Nucleus accumbens (tissue), 56 donors: ENCODE data around the gene MUC3A.
"Not testable (repeated sequence)": the region's sequence is repeated elsewhere in the genome, so short reads cannot be mapped to it uniquely, and the experiment has no call there.

ENCODE experiments used
- DNase-seq, 56 donors: peaks; one replicate each; lab custom pipeline; 2025; lab: John Stamatoyannopoulos, UW

Gene MUC3A

GRCh38 chr7:100968031-100968430 lies 18.7 kb downstream of the MUC3A start:
- no peak for DNase-seq

- no peak for DNase-seq
Measured at GRCh38 chr7:100968650-100969049, 19.3 kb downstream of the MUC3A start.

- DNase-seq = peak in 1 of 56 donors; percentile 0
Measured at GRCh38 chr7:100969066-100969615, 19.8 kb downstream of the MUC3A start, which contains the start of gene MUC12. Gene MUC12, plus strand, starts transcription at chr7:100969565. Its CDS starts 58 bp downstream, at chr7:100969623.

DNA sequence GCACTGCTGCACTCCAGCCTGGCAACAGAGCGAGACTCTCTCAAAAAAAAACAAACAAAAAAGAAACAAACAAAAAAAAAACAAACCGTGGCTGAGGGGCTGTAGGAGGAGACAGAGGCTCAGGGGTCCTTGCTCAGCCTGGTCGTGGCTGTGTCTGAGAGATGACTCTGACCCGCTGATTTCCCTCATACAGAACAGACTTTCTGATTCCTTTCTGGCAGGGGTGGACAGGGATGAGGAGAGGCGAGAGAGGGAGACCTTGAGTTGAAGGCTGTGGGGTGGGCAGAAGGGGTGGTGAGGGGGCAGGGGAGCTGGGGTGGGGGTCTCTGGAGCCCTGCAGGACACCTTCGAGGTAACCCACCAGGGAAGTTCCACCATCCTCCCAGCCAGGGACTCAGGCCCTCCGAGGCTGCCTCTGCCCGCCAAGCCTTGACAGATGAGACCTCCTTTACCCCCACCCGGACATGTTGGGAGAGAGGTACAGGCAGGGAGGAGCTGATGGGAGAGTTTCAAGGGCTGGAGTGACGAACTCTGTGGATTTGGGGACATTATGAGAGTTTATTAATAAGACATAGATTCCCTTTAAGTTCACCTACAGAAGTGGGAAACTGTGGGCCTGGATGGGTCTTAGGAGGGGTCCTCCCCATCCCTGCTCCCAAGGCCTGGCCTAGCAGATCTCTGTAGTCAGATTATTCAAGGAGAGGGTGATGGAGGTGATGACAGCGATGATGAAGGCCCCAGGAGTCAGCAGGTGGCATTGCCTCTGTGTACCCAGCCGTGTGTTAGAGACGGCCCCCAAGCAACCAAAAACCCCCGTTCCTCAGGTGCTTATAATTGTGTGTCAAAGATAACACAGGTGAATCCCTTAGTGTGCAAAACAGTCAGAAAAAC lies 22.0 kb downstream of the MUC3A start:
- no peak for DNase-seq

GRCh38 chr7:100972002-100972347 lies 22.6 kb downstream of the MUC3A start:
- DNase-seq = no peak

- no peak for DNase-seq
Measured at GRCh38 chr7:100974021-100974420, 24.7 kb downstream of the MUC3A start.

GRCh38 chr7:100975371-100975821 lies 26.1 kb downstream of the MUC3A start:
- DNase-seq = no peak

GRCh38 chr7:100978300-100978699 lies 29.0 kb downstream of the MUC3A start:
- no peak for DNase-seq

GRCh38 chr7:100983451-100984187 lies 34.3 kb downstream of the MUC3A start:
- no peak for DNase-seq

GRCh38 chr7:100984241-100984918 lies 35.0 kb downstream of the MUC3A start:
- DNase-seq = not testable (repeated sequence)

DNA sequence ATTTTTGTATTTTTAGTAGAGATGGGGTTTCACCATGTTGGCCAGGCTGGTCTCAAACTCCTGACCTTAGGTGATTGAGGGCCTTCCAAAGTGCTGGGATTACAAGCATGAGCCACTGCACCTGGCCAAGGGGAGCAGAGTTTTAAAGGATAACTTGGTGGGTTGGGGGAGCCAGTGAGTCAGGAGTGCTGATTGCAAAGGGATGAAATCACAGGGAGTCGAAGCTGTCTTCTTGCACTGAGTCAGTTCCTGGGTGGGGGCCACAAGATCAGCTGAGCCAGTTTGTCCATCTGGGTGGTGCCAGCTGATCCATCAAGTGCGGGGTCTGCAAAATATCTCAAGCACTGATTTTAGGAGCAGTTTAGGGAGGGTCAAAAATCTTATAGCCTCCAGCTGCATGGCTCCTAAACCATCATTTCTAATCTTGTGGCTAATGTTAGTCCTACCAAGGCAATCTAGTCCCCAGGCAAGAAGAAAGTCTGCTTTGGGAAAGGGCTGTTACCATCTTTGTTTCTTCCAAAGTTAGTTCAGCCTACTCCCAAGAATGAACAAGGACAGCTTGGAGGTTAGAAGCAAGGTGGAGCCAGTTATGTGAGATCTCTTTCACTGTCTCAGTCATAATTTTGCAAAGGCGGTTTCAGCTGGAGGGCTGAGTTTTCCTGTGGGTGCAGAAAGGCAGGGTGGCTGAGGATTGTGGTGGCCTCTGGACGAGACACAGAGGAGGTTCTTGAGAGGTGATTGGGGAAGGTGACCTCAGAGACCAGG lies 35.9 kb downstream of the MUC3A start:
- peak in 1 of 56 donors; percentile 0 for DNase-seq

DNA sequence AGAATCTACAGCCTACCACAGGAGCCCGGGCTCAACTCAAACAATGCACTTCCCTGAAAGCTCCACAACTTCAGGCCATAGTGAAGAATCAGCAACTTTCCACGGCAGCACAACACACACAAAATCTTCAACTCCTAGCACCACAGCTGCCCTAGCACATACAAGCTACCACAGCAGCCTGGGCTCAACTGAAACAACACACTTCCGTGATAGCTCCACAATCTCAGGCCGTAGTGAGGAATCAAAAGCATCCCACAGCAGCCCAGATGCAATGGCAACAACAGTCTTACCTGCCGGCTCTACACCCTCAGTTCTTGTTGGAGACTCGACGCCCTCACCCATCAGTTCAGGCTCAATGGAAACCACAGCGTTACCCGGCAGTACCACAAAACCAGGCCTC lies 42.3 kb downstream of the MUC3A start:
- no peak for DNase-seq

GRCh38 chr7:100992280-100992679 lies 42.9 kb downstream of the MUC3A start:
- DNase-seq = not testable (repeated sequence)

DNA sequence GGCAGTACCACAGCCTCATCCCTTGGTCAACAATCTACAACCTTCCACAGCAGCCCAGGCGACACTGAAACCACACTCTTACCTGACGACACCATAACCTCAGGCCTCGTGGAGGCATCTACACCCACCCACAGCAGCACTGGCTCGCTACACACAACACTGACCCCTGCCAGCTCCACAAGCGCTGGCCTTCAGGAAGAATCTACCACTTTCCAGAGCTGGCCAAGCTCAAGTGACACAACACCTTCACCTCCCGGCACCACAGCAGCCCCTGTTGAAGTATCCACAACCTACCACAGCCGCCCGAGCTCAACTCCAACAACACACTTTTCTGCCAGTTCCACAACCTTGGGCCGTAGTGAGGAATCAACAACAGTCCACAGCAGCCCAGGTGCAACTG lies 45.3 kb downstream of the MUC3A start:
- not testable (repeated sequence) for DNase-seq

DNA sequence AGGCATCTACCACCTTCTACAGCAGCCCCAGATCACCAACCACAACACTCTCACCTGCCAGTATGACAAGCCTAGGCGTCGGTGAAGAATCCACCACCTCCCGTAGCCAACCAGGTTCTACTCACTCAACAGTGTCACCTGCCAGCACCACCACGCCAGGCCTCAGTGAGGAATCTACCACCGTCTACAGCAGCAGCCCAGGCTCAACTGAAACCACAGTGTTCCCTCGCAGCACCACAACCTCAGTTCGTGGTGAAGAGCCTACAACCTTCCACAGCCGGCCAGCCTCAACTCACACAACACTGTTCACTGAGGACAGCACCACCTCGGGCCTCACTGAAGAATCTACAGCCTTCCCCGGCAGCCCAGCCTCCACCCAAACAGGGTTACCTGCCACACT lies 49.2 kb downstream of the MUC3A start:
- not testable (repeated sequence) for DNase-seq

GRCh38 chr7:100999334-100999733 lies 50.0 kb downstream of the MUC3A start:
- DNase-seq = not testable (repeated sequence)

DNA sequence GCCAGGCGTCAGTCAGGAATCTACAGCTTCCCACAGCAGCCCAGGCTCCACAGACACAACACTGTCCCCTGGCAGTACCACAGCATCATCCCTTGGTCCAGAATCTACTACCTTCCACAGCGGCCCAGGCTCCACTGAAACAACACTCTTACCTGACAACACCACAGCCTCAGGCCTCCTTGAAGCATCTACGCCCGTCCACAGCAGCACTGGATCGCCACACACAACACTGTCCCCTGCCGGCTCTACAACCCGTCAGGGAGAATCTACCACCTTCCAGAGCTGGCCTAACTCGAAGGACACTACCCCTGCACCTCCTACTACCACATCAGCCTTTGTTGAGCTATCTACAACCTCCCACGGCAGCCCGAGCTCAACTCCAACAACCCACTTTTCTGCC lies 50.7 kb downstream of the MUC3A start:
- not testable (repeated sequence) for DNase-seq

- DNase-seq = not testable (repeated sequence)
Measured at GRCh38 chr7:101002333-101002732, 53.0 kb downstream of the MUC3A start.

- DNase-seq = not testable (repeated sequence)
Measured at GRCh38 chr7:101007361-101007760, 58.0 kb downstream of the MUC3A start.

GRCh38 chr7:101009629-101010028 lies 60.3 kb downstream of the MUC3A start:
- DNase-seq = no peak
